SHP77 treated with DMSO at 0.1 percent for 48 hours (cell line): ENCODE measurements around the gene THOC3.
"Not testable (repeated sequence)": the region's sequence is repeated elsewhere in the genome, so short reads cannot be mapped to it uniquely, and the experiment has no call there.

Source experiments
- DNase-seq: peaks from one replicate; lab custom pipeline; 2025; lab: John Stamatoyannopoulos, UW

Gene THOC3

GRCh38 chr5:175967471-175968372 lies at the start of gene THOC3:
Gene THOC3 (minus strand): TSS chr5:175968315. CDS start chr5:175968208, 107 bp downstream.
- DNase-seq = not testable (repeated sequence)

- not testable (repeated sequence) for DNase-seq
Measured at GRCh38 chr5:176017324-176017723, 49.2 kb upstream of the THOC3 start.

GRCh38 chr5:176014360-176014759 lies 46.2 kb upstream of the THOC3 start:
- DNase-seq = not testable (repeated sequence)

- DNase-seq = not testable (repeated sequence)
Measured at GRCh38 chr5:176011088-176011487, 43.0 kb upstream of the THOC3 start.

GRCh38 chr5:176010202-176010601 lies 42.1 kb upstream of the THOC3 start:
- DNase-seq = not testable (repeated sequence)

GRCh38 chr5:176007220-176007619 lies 39.1 kb upstream of the THOC3 start:
- DNase-seq = not testable (repeated sequence)

GRCh38 chr5:176006819-176007218 lies 38.7 kb upstream of the THOC3 start:
- DNase-seq = not testable (repeated sequence)

GRCh38 chr5:175997979-175998378 lies 29.9 kb upstream of the THOC3 start:
- not testable (repeated sequence) for DNase-seq

GRCh38 chr5:175997495-175997894 lies 29.4 kb upstream of the THOC3 start:
- DNase-seq = not testable (repeated sequence)

GRCh38 chr5:175996791-175997190 lies 28.7 kb upstream of the THOC3 start:
- not testable (repeated sequence) for DNase-seq

- not testable (repeated sequence) for DNase-seq
Measured at GRCh38 chr5:175995506-175995905, 27.4 kb upstream of the THOC3 start.

GRCh38 chr5:175979371-175979995 lies 11.4 kb upstream of the THOC3 start:
- DNase-seq = not testable (repeated sequence)

- DNase-seq = not testable (repeated sequence)
Measured at GRCh38 chr5:175968381-175968780, 266 bp upstream of the THOC3 start.

- DNase-seq = not testable (repeated sequence)
Measured at GRCh38 chr5:175962329-175962728, 5.8 kb downstream of the THOC3 start.

GRCh38 chr5:175960228-175960627 lies 7.9 kb downstream of the THOC3 start:
- not testable (repeated sequence) for DNase-seq

- not testable (repeated sequence) for DNase-seq
Measured at GRCh38 chr5:175958515-175958914, 9.6 kb downstream of the THOC3 start.

GRCh38 chr5:175954107-175954506 lies 14.0 kb downstream of the THOC3 start:
- DNase-seq = not testable (repeated sequence)

- DNase-seq = not testable (repeated sequence)
Measured at GRCh38 chr5:175952810-175953209, 15.3 kb downstream of the THOC3 start.

- not testable (repeated sequence) for DNase-seq
Measured at GRCh38 chr5:175951339-175951969, 16.7 kb downstream of the THOC3 start.

- not testable (repeated sequence) for DNase-seq
Measured at GRCh38 chr5:175948329-175949108, 19.6 kb downstream of the THOC3 start.

GRCh38 chr5:175943253-175943652 lies 24.9 kb downstream of the THOC3 start:
- DNase-seq = not testable (repeated sequence)

- not testable (repeated sequence) for DNase-seq
Measured at GRCh38 chr5:175940632-175941031, 27.5 kb downstream of the THOC3 start.
